ENCODE data around the gene FDXACB1. TPM values are rescaled to one million over a fixed set of nuclear protein-coding genes. Genes with fewer than 3 reads are reported as not detected.

Gene FDXACB1
- total RNA-seq, 1 donor from 2014 or later, result 4.8 TPM

DNA sequence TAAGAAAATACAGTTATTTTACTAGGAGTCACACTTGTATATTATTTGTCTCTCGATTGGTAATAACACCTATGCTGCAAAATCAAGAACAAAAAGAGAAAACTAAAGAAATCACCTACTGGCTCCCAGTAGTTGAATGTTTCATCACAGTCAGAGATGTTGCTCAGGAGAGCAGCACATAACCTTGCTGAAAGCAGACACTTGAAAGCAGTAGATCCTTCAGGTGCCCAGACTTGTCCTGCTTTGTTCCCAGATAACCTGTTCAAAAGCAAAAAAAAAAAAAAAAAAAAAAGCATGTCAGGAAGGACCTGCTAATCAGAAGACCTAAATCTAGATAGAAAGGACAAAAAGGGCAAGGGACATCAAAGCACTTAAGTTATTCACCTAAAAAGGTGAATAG, 8.9 kb downstream of the FDXACB1 start:
- Mint-ChIP-seq H3K27ac (ENCODE audit: unreplicated experiment) (no peak overlapping the region), H3K4me3 (peak overlapping the region; percentile 14)
- no peak for DNase-seq (ENCODE audit: low read depth, low spot score)

DNA sequence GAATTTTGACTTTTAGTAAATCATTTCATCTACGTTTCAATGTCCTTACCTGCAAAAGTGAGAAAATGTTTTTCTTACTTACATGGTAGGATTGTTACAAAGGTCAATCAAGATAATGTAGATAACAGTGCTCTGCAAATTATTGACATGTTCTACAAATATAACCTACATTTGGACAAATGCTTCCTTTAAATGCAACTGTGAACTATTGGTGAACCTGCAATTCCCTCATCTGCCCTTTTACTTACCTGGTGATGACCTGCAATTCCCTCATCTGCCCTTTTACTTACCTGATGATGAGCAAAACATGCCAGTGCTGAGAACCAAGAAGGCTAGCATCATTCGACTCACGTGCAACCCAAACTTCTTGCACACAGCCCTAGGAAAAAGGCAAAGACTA, 18.7 kb downstream of the FDXACB1 start:
- Mint-ChIP-seq H3K4me3 (no peak overlapping the region), H3K36me3 (ENCODE audit: low read depth) (peaks cover 6% of the 10 kb centered on the region), H3K27me3 (ENCODE audit: low read depth) (no peaks in the 10 kb centered on the region), H3K4me1 (no peaks in the 10 kb centered on the region), H3K9me3 (no peaks in the 10 kb centered on the region), H3K27ac (ENCODE audit: unreplicated experiment) (no peak overlapping the region)
- DNase-seq (ENCODE audit: low read depth, low spot score), result no peak
- TF ChIP-seq CTCF (conservative IDR thresholded peaks at IDR 0.05), result no peak

More for the DNA sequence above, 8.9 kb downstream of the FDXACB1 start:
- peaks cover 17% of the 10 kb centered on the region for H3K4me1 Mint-ChIP-seq
- peaks cover 11% of the 10 kb centered on the region for H3K36me3 Mint-ChIP-seq (ENCODE audit: low read depth)
- H3K27me3 Mint-ChIP-seq (ENCODE audit: low read depth), result no peaks in the 10 kb centered on the region
- no peak for TF ChIP-seq CTCF (conservative IDR thresholded peaks at IDR 0.05)
- no peaks in the 10 kb centered on the region for H3K9me3 Mint-ChIP-seq

DNA sequence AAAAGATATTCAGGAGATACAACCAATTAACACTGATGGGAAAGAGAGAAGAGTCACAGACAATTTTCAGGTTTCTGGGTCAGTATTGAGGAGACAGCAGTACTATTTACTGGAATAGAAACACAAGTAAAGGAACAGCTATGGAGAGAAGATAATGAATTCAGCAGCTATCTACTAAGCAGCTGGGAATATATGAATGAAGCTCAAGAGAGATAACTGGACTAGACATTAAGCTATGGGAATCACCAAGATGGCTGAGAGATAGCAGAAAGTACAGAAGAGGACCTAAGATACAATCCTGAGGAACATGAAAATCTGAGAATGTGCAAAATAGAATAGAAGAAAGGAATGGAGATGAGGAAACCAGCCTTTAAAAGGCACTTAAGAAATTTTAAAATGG, 23.5 kb downstream of the FDXACB1 start:
- no peaks in the 10 kb centered on the region for H3K27me3 Mint-ChIP-seq (ENCODE audit: low read depth)
- H3K27ac Mint-ChIP-seq (ENCODE audit: unreplicated experiment), result no peak overlapping the region
- no peak for TF ChIP-seq CTCF (conservative IDR thresholded peaks at IDR 0.05)
- H3K4me1 Mint-ChIP-seq, result no peaks in the 10 kb centered on the region
- H3K9me3 Mint-ChIP-seq, result no peaks in the 10 kb centered on the region
- H3K36me3 Mint-ChIP-seq (ENCODE audit: low read depth), result peaks cover 9% of the 10 kb centered on the region
- DNase-seq (ENCODE audit: low read depth, low spot score), result no peak
- no peak overlapping the region for H3K4me3 Mint-ChIP-seq

- no peak for TF ChIP-seq CTCF (conservative IDR thresholded peaks at IDR 0.05)
- H3K4me1 Mint-ChIP-seq, result peaks cover 1% of the 10 kb centered on the region
- DNase-seq (ENCODE audit: low read depth, low spot score), result no peak
- H3K27ac Mint-ChIP-seq (ENCODE audit: unreplicated experiment), result no peak overlapping the region
- H3K9me3 Mint-ChIP-seq, result no peaks in the 10 kb centered on the region
- no peaks in the 10 kb centered on the region for H3K27me3 Mint-ChIP-seq (ENCODE audit: low read depth)
- H3K4me3 Mint-ChIP-seq, result no peak overlapping the region
- H3K36me3 Mint-ChIP-seq (ENCODE audit: low read depth), result peaks cover 20% of the 10 kb centered on the region
These were observed 26.9 kb downstream of the FDXACB1 start for GRCh38 chr11:111852103-111852502.

DNA sequence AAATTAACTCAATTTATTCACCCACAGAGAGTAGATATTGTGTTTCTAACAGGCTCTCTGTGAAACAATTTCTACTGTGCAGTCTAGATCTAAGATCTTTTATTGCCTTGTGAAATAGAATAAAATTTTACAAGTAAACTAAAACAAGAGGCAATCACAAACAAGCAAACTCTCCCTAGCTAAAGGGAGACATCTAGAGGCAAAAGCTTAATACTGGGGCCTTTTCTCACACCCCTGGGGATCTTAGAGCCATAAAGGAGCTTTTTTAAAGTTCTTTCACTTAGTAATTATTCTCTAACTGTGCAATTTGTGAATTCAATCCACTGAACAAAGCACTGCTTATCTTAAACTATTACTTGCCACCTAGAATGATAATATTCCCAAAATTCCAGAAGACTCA, 27.3 kb downstream of the FDXACB1 start:
- Mint-ChIP-seq H3K27ac (ENCODE audit: unreplicated experiment) (no peak overlapping the region), H3K4me1 (peaks cover 6% of the 10 kb centered on the region), H3K27me3 (ENCODE audit: low read depth) (no peaks in the 10 kb centered on the region), H3K4me3 (no peak overlapping the region), H3K9me3 (no peaks in the 10 kb centered on the region), H3K36me3 (ENCODE audit: low read depth) (peaks cover 20% of the 10 kb centered on the region)
- no peak for DNase-seq (ENCODE audit: low read depth, low spot score)
- no peak for TF ChIP-seq CTCF (conservative IDR thresholded peaks at IDR 0.05)

- TF ChIP-seq CTCF (conservative IDR thresholded peaks at IDR 0.05), result no peak
- no peak overlapping the region for H3K27ac Mint-ChIP-seq (ENCODE audit: unreplicated experiment)
- peaks cover 20% of the 10 kb centered on the region for H3K36me3 Mint-ChIP-seq (ENCODE audit: low read depth)
- no peak overlapping the region for H3K4me3 Mint-ChIP-seq
- H3K4me1 Mint-ChIP-seq, result peaks cover 8% of the 10 kb centered on the region
- no peak for DNase-seq (ENCODE audit: low read depth, low spot score)
- no peaks in the 10 kb centered on the region for H3K27me3 Mint-ChIP-seq (ENCODE audit: low read depth)
- no peaks in the 10 kb centered on the region for H3K9me3 Mint-ChIP-seq
These were observed 27.9 kb downstream of the FDXACB1 start for GRCh38 chr11:111851067-111851466.
